GM12801 (cell line): ENCODE measurements around the gene ADM5.

ENCODE experiments used
- CTCF ChIP-seq: IDR thresholded peaks from one replicate; pipeline ENCODE4 v1.5.1; 2011; ENCODE audit warnings: control low read depth; ENCODE audit not compliant: insufficient read length; ENCODE audit errors: extremely low read depth

ADM5 gene

GRCh38 chr19:49704888-49705642, 15.7 kb downstream of the ADM5 start:
- no peak for TF ChIP-seq CTCF

- TF ChIP-seq CTCF = no peak
Measured at GRCh38 chr19:49705919-49706318, 16.5 kb downstream of the ADM5 start.

- TF ChIP-seq CTCF = no peak
Measured at GRCh38 chr19:49710372-49710951, 21.1 kb downstream of the ADM5 start.

GRCh38 chr19:49712397-49712859, 23.0 kb downstream of the ADM5 start:
- TF ChIP-seq CTCF = no peak

GRCh38 chr19:49713236-49713845, 23.9 kb downstream of the ADM5 start:
- TF ChIP-seq CTCF = no peak

GRCh38 chr19:49716154-49716553, 26.8 kb downstream of the ADM5 start:
- no peak for TF ChIP-seq CTCF

- no peak for TF ChIP-seq CTCF
Measured at GRCh38 chr19:49718511-49718910, 29.1 kb downstream of the ADM5 start.
